Epithelial cell of proximal tubule (primary cell): Measurements from ENCODE around the gene TSPO2. TPM values are rescaled to one million over a fixed set of nuclear protein-coding genes. Genes with fewer than 3 reads are reported as not detected.

Experiments used
- DNase-seq: peaks from one replicate; pipeline ENCODE4 v3.0.0-alpha.2; 2011; ENCODE audit warnings: low read depth
- H3K4me3 ChIP-seq: 2 replicates; pipeline ENCODE4 v1.5.1; 2011; ENCODE audit warnings: low read depth, mild to moderate bottlenecking, low read length
- CTCF ChIP-seq: conservative IDR thresholded peaks from 2 replicates; pipeline ENCODE4 v1.5.1; 2012; ENCODE audit warnings: low read depth, mild to moderate bottlenecking, low read length
- total RNA-seq: library from RNA; depleted of rRNA; stranded (reverse); fragments of >200 nt; gene quantifications from 2 replicates; pipeline ENCODE4 v1.2.3, GENCODE V29; 2015

The TSPO2 gene
- total RNA-seq, 1 donor from 2014 or later = not detected

- no peak overlapping the region for H3K4me3 ChIP-seq
- no peak for TF ChIP-seq CTCF
- DNase-seq = no peak
These were observed 23.3 kb downstream of the TSPO2 start for GRCh38 chr6:41065550-41066026.

GRCh38 chr6:41066867-41067304 lies 24.6 kb downstream of the TSPO2 start:
- no peak overlapping the region for H3K4me3 ChIP-seq
- peak; percentile 54 for DNase-seq
- peak; percentile 83 for TF ChIP-seq CTCF

- no peak for DNase-seq
- peak overlapping the region; percentile 90 for H3K4me3 ChIP-seq
- TF ChIP-seq CTCF = peak; percentile 18
These were observed 29.2 kb downstream of the TSPO2 start for GRCh38 chr6:41071501-41071922.

GRCh38 chr6:41071923-41072835 lies 29.9 kb downstream of the TSPO2 start, which contains the start of gene OARD1:
TSS of gene OARD1 (minus strand) at chr6:41072356. CDS start at chr6:41071634, 722 bp downstream.
- peak within 1 kb of the TSS; percentile 90 for H3K4me3 ChIP-seq
- TF ChIP-seq CTCF = no peak
- peak; percentile 93 for DNase-seq

- no peak for DNase-seq
- peak within 1 kb of the TSS; percentile 90 for H3K4me3 ChIP-seq
- no peak for TF ChIP-seq CTCF
These were observed 30.6 kb downstream of the TSPO2 start, which contains the start of gene NFYA for GRCh38 chr6:41072836-41073202. TSS of gene NFYA (plus strand) at chr6:41072974. CDS start at chr6:41079090, 6,116 bp downstream.

- TF ChIP-seq CTCF = peak; percentile 29
- H3K4me3 ChIP-seq = peak overlapping the region; percentile 90
- no peak for DNase-seq
These were observed 31.1 kb downstream of the TSPO2 start for GRCh38 chr6:41073203-41073967.
